K562 (cell line): ENCODE results near the gene HP1BP3. TPM values are rescaled to one million over a fixed set of nuclear protein-coding genes. Genes with fewer than 3 reads are reported as not detected.

Experiments used
- ATAC-seq: fragments of 200-7000 bp; cut with Tn5 transposase; 3 replicates; pipeline ENCODE4 v1.9.1; 2020; ENCODE audit warnings: moderate library complexity
- BruUV-seq: library from RNA; stranded (reverse); fragments of 400-500 nt; replicated peaks from 2 replicates; lab custom pipeline; 2021; lab: Mats Ljungman, UMichigan
- CTCF ChIA-PET: fragments of 300-600 bp; formaldehyde crosslinking; extraction: SDS; loops from one replicate; lab custom pipeline; 2021; ENCODE audit warnings: low intra/inter-chr PET ratio; lab: Yijun Ruan, JAX
- POLR2A ChIA-PET: fragments of 300-600, 350-650 bp; sonication (Branson Sonifier 250); formaldehyde crosslinking; extraction: SDS; loops from one replicate; lab custom pipeline; 2021; ENCODE audit warnings: antibody characterized with exemption, inconsistent platforms; lab: Yijun Ruan, JAX
- DNase-seq, 4 experiments: peaks; one replicate each; pipeline versions ENCODE4 v3.0.0 to v3.0.0-alpha.2; 2011 to 2018; ENCODE audit warnings: low spot score in 3 of 4, mixed read lengths in 3 of 4; ENCODE audit errors: extremely low read depth in 1 of 4
- FAIRE-seq: peaks from 2 replicates; lab custom pipeline; 2011; peaks lifted over from hg19 to GRCh38; lab: Jason Lieb, UNC
- H2AFZ ChIP-seq: 2 replicates; pipeline ENCODE4 v1.6.0; 2011; ENCODE audit warnings: low read depth, low read length, control low read depth, inconsistent platforms
- H3K27ac ChIP-seq: fragments of 200-600 bp; 3 replicates; pipeline ENCODE4 v1.8.0; 2011; ENCODE audit warnings: low read depth, mild to moderate bottlenecking, control low read depth, inconsistent platforms, low read length, moderate library complexity, mixed read lengths; ENCODE audit errors: extremely low read depth
- H3K27me3 ChIP-seq, 2 experiments: fragments of 300-600 bp in 1 of 2; 2 replicates in 1 of 2; 3 replicates in 1 of 2; pipeline versions ENCODE4 v1.6.0 to v1.8.0; 2011; ENCODE audit warnings: inconsistent platforms in 2 of 2, low read length in 2 of 2, mild to moderate bottlenecking in 1 of 2, mixed read lengths in 1 of 2, moderate library complexity in 1 of 2; ENCODE audit not compliant: control insufficient read depth in 2 of 2, insufficient read depth in 2 of 2
- H3K36me3 ChIP-seq: fragments of 300-600 bp; 3 replicates; pipeline ENCODE4 v1.8.0; 2011; ENCODE audit warnings: mild to moderate bottlenecking, low read length, inconsistent platforms; ENCODE audit not compliant: control insufficient read depth, insufficient read depth
- H3K4me1 ChIP-seq, 2 experiments: fragments of 200-600 bp in 1 of 2; replicated peaks in 1 of 2; 2 replicates in 1 of 2; 3 replicates in 1 of 2; pipeline versions ENCODE4 v1.5.1 to v1.8.0; 2011; ENCODE audit warnings: inconsistent platforms in 2 of 2, low read length in 2 of 2, mild to moderate bottlenecking in 1 of 2, mixed read lengths in 1 of 2, moderate library complexity in 1 of 2; ENCODE audit not compliant: control insufficient read depth in 2 of 2, insufficient read depth in 2 of 2
- H3K4me2 ChIP-seq: 2 replicates; pipeline ENCODE4 v1.6.1; 2011; ENCODE audit warnings: low read length, control low read depth, inconsistent platforms, mixed read lengths; ENCODE audit not compliant: insufficient read depth
- H3K4me3 ChIP-seq: fragments of 200-600 bp; sonication (generic), shearing (Covaris generic); 2 replicates; pipeline ENCODE4 v1.5.1; 2016; ENCODE audit warnings: control low read depth, inconsistent platforms
- H3K79me2 ChIP-seq: fragments of 200-600 bp; 3 replicates; pipeline ENCODE4 v1.8.0; 2011; ENCODE audit warnings: low read length, inconsistent platforms; ENCODE audit not compliant: control insufficient read depth, insufficient read depth
- H3K9ac ChIP-seq, 2 experiments: 2 replicates each; pipeline versions ENCODE4 v1.6.0 to v1.6.1; 2011; ENCODE audit warnings: low read depth in 2 of 2, low read length in 2 of 2, control low read depth in 1 of 2, inconsistent platforms in 1 of 2, mild to moderate bottlenecking in 1 of 2, mixed read lengths in 1 of 2; ENCODE audit not compliant: insufficient read depth in 1 of 2
- H3K9me1 ChIP-seq: one replicate; pipeline ENCODE4 v1.6.0; 2011; ENCODE audit warnings: inconsistent platforms, mild to moderate bottlenecking, low read length, moderate library complexity; ENCODE audit not compliant: control insufficient read depth, insufficient read depth
- H3K9me3 ChIP-seq: replicated peaks from 2 replicates; pipeline ENCODE4 v1.5.1; 2011; ENCODE audit warnings: low read depth, low read length, inconsistent platforms; ENCODE audit not compliant: control insufficient read depth, insufficient read depth
- H4K20me1 ChIP-seq: replicated peaks from 2 replicates; pipeline ENCODE4 v1.6.1; 2011; ENCODE audit warnings: low read length, inconsistent platforms, mixed read lengths; ENCODE audit not compliant: control insufficient read depth, insufficient read depth
- CEBPG ChIP-seq, 3 experiments: fragments of 200-800 bp in 1 of 3; sonication (Bioruptor generic) in 1 of 3; sonication (generic) in 1 of 3; formaldehyde crosslinking in 1 of 3; IDR thresholded peaks in 2 of 3; conservative IDR thresholded peaks in 1 of 3; 2 replicates each; pipeline versions ENCODE4 v1.6.1 to v1.8.0; 2016 to 2022; ENCODE audit warnings: missing compliant biosample characterization in 2 of 3, missing genetic modification characterization in 2 of 3, mild to moderate bottlenecking in 1 of 3, missing genetic modification reagents in 1 of 3
- HNRNPK ChIP-seq: fragments of 200-400 bp; formaldehyde crosslinking; IDR thresholded peaks from one replicate; pipeline ENCODE4 v1.6.1; 2018; ENCODE audit warnings: mild to moderate bottlenecking, low read depth, low read length; ENCODE audit not compliant: poor library complexity, severe bottlenecking
- KDM1A ChIP-seq, 2 experiments: fragments of 450-650 bp; IDR thresholded peaks; 2 replicates each; pipeline ENCODE4 v1.6.1; 2016; ENCODE audit warnings: mild to moderate bottlenecking in 2 of 2
- MECOM ChIP-seq: fragments of 250-450 bp; sonication (Bioruptor Pico); IDR thresholded peaks from 2 replicates; pipeline ENCODE4 v1.8.0; 2022; ENCODE audit warnings: inconsistent platforms
- MLX ChIP-seq, 2 experiments: fragments of 450-650 bp in 1 of 2; sonication (generic) in 1 of 2; formaldehyde crosslinking; conservative IDR thresholded peaks; 2 replicates each; pipeline versions ENCODE4 v1.4.0 to v1.8.1; 2020 to 2022; ENCODE audit warnings: mild to moderate bottlenecking in 1 of 2, missing genetic modification reagents in 1 of 2
- PCBP1 ChIP-seq: fragments of 200-400 bp; formaldehyde crosslinking; IDR thresholded peaks from 2 replicates; pipeline ENCODE4 v1.6.1; 2018; ENCODE audit warnings: mild to moderate bottlenecking, low read depth, low read length; ENCODE audit not compliant: poor library complexity, severe bottlenecking
- SMARCE1 ChIP-seq: fragments of 450-650 bp; IDR thresholded peaks from 2 replicates; pipeline ENCODE4 v1.7.1; 2016; ENCODE audit warnings: mild to moderate bottlenecking
- TARDBP ChIP-seq: fragments of 450-650 bp; IDR thresholded peaks from 2 replicates; pipeline ENCODE4 v1.6.1; 2016
- ZFP91 ChIP-seq: sonication (generic); formaldehyde crosslinking; IDR thresholded peaks from 2 replicates; pipeline ENCODE4 v1.8.0; 2022; ENCODE audit warnings: mild to moderate bottlenecking, missing genetic modification reagents
- ZNF146 ChIP-seq: IDR thresholded peaks from one replicate; pipeline ENCODE4 v1.6.1; 2018; ENCODE audit warnings: missing compliant biosample characterization; ENCODE audit not compliant: unreplicated experiment
- ZNF3 ChIP-seq: fragments of 250-450 bp; sonication (Bioruptor Pico); IDR thresholded peaks from 2 replicates; pipeline ENCODE4 v1.5.0; 2021; ENCODE audit warnings: mild to moderate bottlenecking, moderate library complexity
- ZNF668 ChIP-seq: fragments of 250-450 bp; sonication (Bioruptor Pico); IDR thresholded peaks from 2 replicates; pipeline ENCODE4 v1.8.0; 2022; ENCODE audit warnings: mild to moderate bottlenecking, inconsistent platforms
- ZSCAN32 ChIP-seq: fragments of 450-650 bp; formaldehyde crosslinking; IDR thresholded peaks from 2 replicates; pipeline ENCODE4 v1.4.0; 2020; ENCODE audit warnings: mild to moderate bottlenecking, moderate library complexity
- WGBS: fragments of 100-300 bp; shearing (Covaris generic); methylation state at CpG from one replicate; pipeline ENCODE4 v1.1.6; 2016; ENCODE audit warnings: low coverage, mixed read lengths; ENCODE audit not compliant: insufficient coverage; ENCODE audit errors: missing lambda C conversion rate; 5-methylcytosine and 5-hydroxymethylcytosine counted together
- in situ Hi-C: fragments of 300-500 bp; cut with MboI; formaldehyde crosslinking; loops from 4 replicates; pipeline ENCODE4 v1.15.0; 2018; ENCODE audit warnings: inconsistent platforms, mixed read lengths
- intact Hi-C: fragments of 100-400 bp; cut with micrococcal nuclease; formaldehyde crosslinking; loops from 2 replicates; pipeline ENCODE4 v1.14.2; 2022
- polyA plus RNA-seq, 8 experiments: library from polyadenylated mRNA; depleted of rRNA in 4 of 8; stranded (reverse) in 5 of 8; unstranded in 3 of 8; fragments of >200 nt; fragmentation: Nextera tagmentation in 2 of 8; fragmentation: Illumina TruSeq in 1 of 8; extraction: Ambion mirVana in 2 of 8; extraction: Trizol in 1 of 8; gene quantifications; 2 replicates each; pipeline versions ENCODE4 v1.2.1 to v1.2.3, GENCODE V29; 2011 to 2014; ENCODE audit warnings: inconsistent platforms in 1 of 8, missing spikeins in 1 of 8
- total RNA-seq, 7 experiments: library from RNA; depleted of rRNA in 6 of 7; stranded (reverse); fragments of >200 nt in 6 of 7; fragmentation: Illumina TruSeq in 2 of 7; extraction: Trizol in 2 of 7; gene quantifications; 2 replicates each; pipeline versions ENCODE4 v1.2.1 to v1.2.3, GENCODE V29; 2011 to 2021; ENCODE audit warnings: low replicate concordance in 1 of 7

HP1BP3 gene
- total and polyA plus RNA-seq, 9 of the 15 experiments (the other 6 are each of a cell fraction or from before 2014, with no cell fraction given), result 57.3 to 513 (median 240) TPM

- Histone ChIP-seq H3K9me1 (no peaks in the 10 kb centered on the region), H3K4me3 (no peak overlapping the region), H3K27me3 (no peaks in the 10 kb centered on the region), H2AFZ (no peak overlapping the region), H3K4me2 (no peak overlapping the region), H3K4me1 (no peaks in the 10 kb centered on the region; a peak in 3 of 5 replicates), H3K79me2 (no peaks in the 10 kb centered on the region), H3K27ac (no peak overlapping the region), H4K20me1 (no peaks in the 10 kb centered on the region), H3K9ac (no peak overlapping the region), H3K36me3 (peaks cover 9% of the 10 kb centered on the region; the same call in 2 of the 3 replicates), H3K9me3 (no peaks in the 10 kb centered on the region)
- no CpG with 5 or more reads among the region's 4 CpGs for WGBS
- DNase-seq, result no peak
- CTCF ChIA-PET, result no interaction called here
- no TSS peak for BruUV-seq
- in situ Hi-C loops (no loop called here), intact Hi-C loops (no loop called here)
- POLR2A ChIA-PET, result no interaction called here
- no peak for ATAC-seq
- no peak for FAIRE-seq
- no peak for TF ChIP-seq ZNF146 (CRISPR knock-in tag)
- TF ChIP-seq CEBPG (CRISPR knock-in tag; IDR thresholded peaks at IDR 0.05), result no peak
- TF ChIP-seq CEBPG (tag; conservative IDR thresholded peaks at IDR 0.05 in 1 of 2, IDR thresholded peaks at IDR 0.05 in 1 of 2), result no peak
- TF ChIP-seq TARDBP, result no peak
- peak; percentile 97 for TF ChIP-seq HNRNPK
- no peak for TF ChIP-seq ZFP91 (CRISPR knock-in tag)
- no peak for TF ChIP-seq ZNF3 (CRISPR knock-in tag)
- no peak for TF ChIP-seq ZSCAN32 (CRISPR knock-in tag)
- TF ChIP-seq SMARCE1, result no peak
- peak; percentile 87 for TF ChIP-seq PCBP1
- TF ChIP-seq MLX (CRISPR knock-in tag; conservative IDR thresholded peaks at IDR 0.05), result no peak
- peak in 1 of 2 experiments; percentile 76; a peak in 1 of 4 replicates for TF ChIP-seq KDM1A (IDR thresholded peaks at IDR 0.05)
- TF ChIP-seq MECOM (CRISPR knock-in tag), result no peak
- no peak for TF ChIP-seq ZNF668
Measured at GRCh38 chr1:20814534-20814871, 27.4 kb upstream of the HP1BP3 start.
